ENCODE data around the gene PRXL2B.

GRCh38 chr1:2604844-2605508 lies 18.4 kb downstream of the PRXL2B start:
- TF ChIP-seq CTCF (conservative IDR thresholded peaks at IDR 0.05 in 1 of 2, IDR thresholded peaks at IDR 0.05 in 1 of 2; ENCODE audit: extremely low read depth in 1 of 2, insufficient read depth in 1 of 2, low read depth in 1 of 2, low read length in 2 of 2) (no peak), EZH2 (IDR thresholded peaks at IDR 0.05; ENCODE audit: borderline replicate concordance, low read length) (no peak)

All from mammary epithelial cell (primary cell).